Nephron progenitor cell (in vitro differentiated cells): ENCODE data around the gene EIF3K.

Experiments used
- DNase-seq: peaks from one replicate; pipeline ENCODE4 v3.0.0; 2021
- H3K27ac Mint-ChIP-seq: 2 replicates; pipeline ENCODE4 v1.8.0; 2021; ENCODE audit warnings: mild to moderate bottlenecking, moderate library complexity, mixed read lengths
- H3K27me3 Mint-ChIP-seq: 2 replicates; pipeline ENCODE4 v1.8.0; 2021; ENCODE audit warnings: mild to moderate bottlenecking, low read depth, mixed read lengths; ENCODE audit not compliant: poor library complexity
- H3K36me3 Mint-ChIP-seq: 2 replicates; pipeline ENCODE4 v1.8.0; 2021; ENCODE audit warnings: low read depth, mixed read lengths
- H3K4me1 Mint-ChIP-seq: 2 replicates; pipeline ENCODE4 v1.8.0; 2021; ENCODE audit warnings: mixed read lengths
- H3K4me3 Mint-ChIP-seq: 2 replicates; pipeline ENCODE4 v1.8.0; 2021; ENCODE audit warnings: mild to moderate bottlenecking, moderate library complexity, mixed read lengths
- H3K9me3 Mint-ChIP-seq: 2 replicates; pipeline ENCODE4 v1.8.0; 2021; ENCODE audit warnings: mild to moderate bottlenecking, moderate library complexity, mixed read lengths
- TF ChIP-seq, protein P1 (sequence below): fragments of 200-600 bp; sonication (generic); IDR thresholded peaks from 2 replicates; pipeline ENCODE4 v1.5.0; 2021; ENCODE audit warnings: antibody characterized with exemption

Gene EIF3K

DNA sequence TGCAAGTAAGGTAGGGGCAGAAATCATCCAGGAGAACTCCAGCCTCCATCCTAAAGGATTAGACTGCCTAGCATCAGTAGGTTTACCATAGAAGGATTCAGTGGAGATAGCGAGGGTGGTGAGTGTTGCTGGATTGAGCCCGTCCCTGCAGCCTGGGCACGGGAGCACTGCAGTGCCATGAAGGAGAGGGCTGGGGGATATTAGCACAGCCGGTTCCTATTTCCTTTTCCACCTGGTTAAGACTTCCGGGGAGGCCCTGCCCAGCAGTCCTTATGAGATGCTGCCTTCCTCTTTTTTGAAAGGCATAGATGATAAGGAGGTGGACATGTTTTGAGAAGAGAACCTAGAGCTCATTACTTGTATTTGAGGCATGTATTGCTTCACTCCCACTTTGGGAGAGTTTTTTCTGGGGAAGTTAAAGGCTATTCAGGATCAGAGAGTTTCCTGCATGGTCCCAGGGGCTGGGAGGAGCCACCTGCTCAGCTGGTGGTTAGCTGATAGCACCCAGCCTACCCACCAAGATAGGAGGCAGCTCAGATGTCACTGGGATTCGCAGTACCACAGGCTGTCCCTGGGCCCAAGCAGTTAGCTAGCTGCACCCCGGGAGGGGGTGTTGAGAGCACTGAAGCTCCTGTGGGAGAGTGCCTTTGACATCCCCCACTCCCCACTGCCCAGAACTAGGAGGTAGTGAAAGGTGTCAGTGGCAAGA is 45.7 kb downstream of the EIF3K start:
- Mint-ChIP-seq H3K9me3 (no peaks in the 10 kb centered on the region), H3K4me1 (peaks cover 98% of the 10 kb centered on the region), H3K4me3 (peak overlapping the region; percentile 55), H3K27me3 (no peaks in the 10 kb centered on the region), H3K36me3 (peaks cover 12% of the 10 kb centered on the region), H3K27ac (peak overlapping the region; percentile 96)
- no peak for DNase-seq
- TF ChIP-seq, protein P1, sequence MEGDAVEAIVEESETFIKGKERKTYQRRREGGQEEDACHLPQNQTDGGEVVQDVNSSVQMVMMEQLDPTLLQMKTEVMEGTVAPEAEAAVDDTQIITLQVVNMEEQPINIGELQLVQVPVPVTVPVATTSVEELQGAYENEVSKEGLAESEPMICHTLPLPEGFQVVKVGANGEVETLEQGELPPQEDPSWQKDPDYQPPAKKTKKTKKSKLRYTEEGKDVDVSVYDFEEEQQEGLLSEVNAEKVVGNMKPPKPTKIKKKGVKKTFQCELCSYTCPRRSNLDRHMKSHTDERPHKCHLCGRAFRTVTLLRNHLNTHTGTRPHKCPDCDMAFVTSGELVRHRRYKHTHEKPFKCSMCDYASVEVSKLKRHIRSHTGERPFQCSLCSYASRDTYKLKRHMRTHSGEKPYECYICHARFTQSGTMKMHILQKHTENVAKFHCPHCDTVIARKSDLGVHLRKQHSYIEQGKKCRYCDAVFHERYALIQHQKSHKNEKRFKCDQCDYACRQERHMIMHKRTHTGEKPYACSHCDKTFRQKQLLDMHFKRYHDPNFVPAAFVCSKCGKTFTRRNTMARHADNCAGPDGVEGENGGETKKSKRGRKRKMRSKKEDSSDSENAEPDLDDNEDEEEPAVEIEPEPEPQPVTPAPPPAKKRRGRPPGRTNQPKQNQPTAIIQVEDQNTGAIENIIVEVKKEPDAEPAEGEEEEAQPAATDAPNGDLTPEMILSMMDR: no peak

DNA sequence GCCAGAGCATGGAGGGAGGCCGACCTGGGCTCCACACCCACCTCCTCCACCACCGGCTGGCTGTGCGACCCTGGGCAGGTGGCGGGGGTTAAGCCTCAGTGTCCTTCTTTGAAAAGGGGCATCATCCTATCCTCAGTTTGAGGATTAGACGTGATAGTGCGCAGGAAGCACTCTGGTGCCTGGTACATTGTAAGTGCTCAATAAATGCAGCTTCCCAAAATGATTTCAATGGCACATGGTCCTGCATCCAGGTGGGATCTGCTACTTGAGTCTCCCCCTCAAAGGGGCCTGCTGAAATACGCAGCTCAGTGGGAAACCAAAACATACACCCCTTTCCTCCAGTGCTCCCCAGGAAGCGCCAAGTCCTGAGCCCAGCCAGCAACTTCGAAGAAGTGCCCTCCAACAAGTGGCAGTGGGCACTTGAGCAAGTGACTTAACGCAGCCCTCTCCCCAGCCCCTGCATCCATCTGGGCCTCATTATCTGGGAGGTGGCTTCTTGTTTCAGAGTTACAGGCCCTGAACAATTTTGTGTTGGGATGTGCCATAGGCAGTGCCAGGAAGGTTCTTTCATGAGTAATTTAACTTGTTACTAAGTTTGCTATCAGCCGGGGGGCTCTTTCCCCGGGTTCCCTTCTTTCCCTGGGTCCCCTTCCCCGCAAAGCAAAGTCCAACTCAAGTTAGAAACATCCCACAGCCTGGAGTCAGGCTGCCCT is 46.4 kb downstream of the EIF3K start:
- H3K27me3 Mint-ChIP-seq: no peaks in the 10 kb centered on the region
- TF ChIP-seq, protein P1: no peak

DNA sequence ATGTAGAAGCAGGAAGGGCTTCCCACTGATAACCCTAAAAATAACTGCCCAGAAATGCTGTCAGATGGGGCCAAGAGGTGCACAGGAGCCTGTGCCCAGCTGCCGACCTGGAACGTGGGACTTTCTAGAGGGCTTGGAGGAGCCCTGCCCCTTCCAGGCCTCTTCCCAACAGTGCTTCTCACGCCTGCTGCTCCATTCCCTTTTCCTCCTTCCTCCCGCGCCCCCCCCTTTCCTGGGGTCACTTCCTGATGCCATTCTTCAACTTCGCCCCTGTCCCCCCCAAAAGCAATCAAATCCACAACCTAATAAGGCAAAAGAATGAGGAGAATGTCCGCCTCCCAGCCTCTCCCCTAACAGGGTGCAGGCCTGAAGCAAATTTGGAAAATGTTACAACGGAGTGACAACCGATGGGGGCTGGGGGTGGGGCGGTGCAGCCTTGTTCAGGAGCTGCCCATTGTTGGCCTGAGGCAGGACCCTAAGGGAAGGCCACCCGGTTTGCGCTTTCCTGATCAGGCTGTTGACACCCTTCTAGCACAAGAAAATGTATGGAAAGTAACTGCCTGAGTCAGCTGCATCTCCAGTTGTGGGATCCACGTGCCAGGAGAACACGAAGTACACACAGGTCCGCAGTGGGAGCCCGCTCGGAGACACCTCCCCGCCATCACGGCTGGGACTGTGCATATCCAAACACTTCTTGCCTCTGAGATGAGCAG is 47.1 kb downstream of the EIF3K start:
- peak overlapping the region; percentile 74 for H3K4me3 Mint-ChIP-seq
- H3K9me3 Mint-ChIP-seq: no peaks in the 10 kb centered on the region
- TF ChIP-seq, protein P1: no peak
- peak; percentile 64 for DNase-seq
- H3K4me1 Mint-ChIP-seq: peaks cover 98% of the 10 kb centered on the region
- H3K36me3 Mint-ChIP-seq: peaks cover 6% of the 10 kb centered on the region
- no peaks in the 10 kb centered on the region for H3K27me3 Mint-ChIP-seq
- peak overlapping the region; percentile 99 for H3K27ac Mint-ChIP-seq

More for the DNA sequence above, 46.4 kb downstream of the EIF3K start:
- H3K4me3 Mint-ChIP-seq: peak overlapping the region; percentile 74
- DNase-seq: no peak
- H3K4me1 Mint-ChIP-seq: peaks cover 98% of the 10 kb centered on the region
- H3K9me3 Mint-ChIP-seq: no peaks in the 10 kb centered on the region
- H3K36me3 Mint-ChIP-seq: peaks cover 12% of the 10 kb centered on the region
- H3K27ac Mint-ChIP-seq: peak overlapping the region; percentile 99

DNA sequence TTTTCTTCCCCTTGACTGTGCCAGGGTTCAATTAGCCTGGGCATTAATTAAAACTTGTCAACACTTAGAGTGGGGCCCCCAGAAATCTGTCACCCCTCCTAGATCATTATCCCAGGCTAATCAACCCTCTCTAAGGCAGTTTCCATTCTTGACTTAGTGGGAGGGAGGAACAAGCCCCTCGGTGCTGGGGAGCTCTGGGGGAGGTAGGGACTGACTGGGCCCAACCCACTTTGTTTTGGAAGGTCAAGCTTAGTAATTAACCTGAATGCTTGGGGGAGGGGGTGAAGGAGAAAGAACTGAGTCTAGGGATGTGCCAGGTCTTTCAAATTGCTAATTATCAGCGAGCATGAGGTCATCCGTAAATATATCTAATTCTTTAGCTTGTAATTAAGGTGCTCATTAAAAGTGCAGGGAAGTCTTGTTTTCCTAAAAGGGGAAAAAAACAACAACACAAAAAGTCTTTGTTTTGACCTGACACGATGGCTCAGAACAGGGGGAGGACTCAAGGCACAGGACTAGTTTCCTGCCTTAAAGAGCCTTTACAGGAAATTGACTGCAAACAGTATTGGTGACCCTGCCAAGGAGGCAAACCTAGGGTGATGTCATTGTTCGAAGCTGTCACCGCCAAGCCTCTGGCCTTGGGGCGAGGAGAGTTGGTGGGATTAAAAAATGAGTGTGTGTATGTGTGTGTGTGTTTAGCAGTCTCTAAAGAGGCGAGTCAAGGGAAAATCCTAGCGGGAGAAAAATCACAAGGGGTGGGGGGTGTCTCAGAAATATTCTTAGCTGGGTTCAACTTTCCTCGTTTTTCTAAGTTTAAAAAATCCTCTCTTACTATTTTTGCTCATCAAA is 47.9 kb downstream of the EIF3K start:
- no peak for DNase-seq
- peaks cover 99% of the 10 kb centered on the region for H3K4me1 Mint-ChIP-seq
- H3K36me3 Mint-ChIP-seq: peaks cover 5% of the 10 kb centered on the region
- peak overlapping the region; percentile 99 for H3K27ac Mint-ChIP-seq
- TF ChIP-seq, protein P1: no peak
- H3K27me3 Mint-ChIP-seq: no peaks in the 10 kb centered on the region
- peak overlapping the region; percentile 74 for H3K4me3 Mint-ChIP-seq
- no peaks in the 10 kb centered on the region for H3K9me3 Mint-ChIP-seq

DNA sequence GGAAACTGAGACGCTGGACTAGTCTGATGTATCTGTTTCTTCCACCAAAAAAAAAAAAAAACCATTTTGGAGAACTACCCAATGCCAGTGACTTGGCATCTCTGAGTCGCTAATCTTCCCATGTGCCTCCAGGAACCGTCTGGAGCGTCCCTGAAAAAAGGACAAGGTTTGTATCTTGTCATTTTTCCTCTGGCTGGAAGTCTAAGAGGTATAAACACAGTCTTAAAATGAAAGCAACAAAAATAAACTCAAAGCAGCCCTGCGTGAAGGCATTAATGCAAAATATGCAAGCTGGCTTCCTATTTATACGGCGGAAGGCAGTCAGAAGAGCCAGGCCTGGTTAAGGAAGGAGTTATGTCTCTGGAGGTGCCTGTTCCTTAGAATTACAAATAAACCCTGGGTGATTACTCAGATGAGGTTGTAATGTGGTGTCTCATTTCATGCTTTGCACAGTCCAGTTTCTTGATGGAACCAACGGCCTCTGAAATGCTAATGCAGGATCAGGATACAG is 48.7 kb downstream of the EIF3K start:
- no peaks in the 10 kb centered on the region for H3K9me3 Mint-ChIP-seq
- H3K4me3 Mint-ChIP-seq: peak overlapping the region; percentile 20
- H3K27ac Mint-ChIP-seq: peak overlapping the region; percentile 99
- peaks cover 5% of the 10 kb centered on the region for H3K36me3 Mint-ChIP-seq
- H3K27me3 Mint-ChIP-seq: no peaks in the 10 kb centered on the region
- H3K4me1 Mint-ChIP-seq: peaks cover 93% of the 10 kb centered on the region
- TF ChIP-seq, protein P1: no peak
- DNase-seq: no peak
